Left lung (tissue), 10 donors: ENCODE data around the gene AIG1. TPM values are rescaled to one million over a fixed set of nuclear protein-coding genes. Genes with fewer than 3 reads are reported as not detected.

Source experiments
- ATAC-seq: fragments of 200-7000 bp; cut with Tn5 transposase; one replicate; pipeline ENCODE4 v1.9.1; 2020; ENCODE audit warnings: moderate library complexity
- DNase-seq, 4 donors: peaks; one replicate each; pipeline ENCODE4 v3.0.0-alpha.2; 2013 to 2020
- H3K27ac ChIP-seq, 2 donors: fragments of 200-600 bp; sonication (generic) in 1 of 2; one replicate each; pipeline versions ENCODE4 v1.5.0 to v1.8.0; 2020 to 2021
- H3K27me3 ChIP-seq, 2 donors: fragments of 200-600 bp; sonication (generic) in 1 of 2; one replicate each; pipeline versions ENCODE4 v1.5.0 to v1.8.0; 2020 to 2021
- H3K36me3 ChIP-seq, 2 donors: fragments of 200-600 bp; sonication (generic) in 1 of 2; one replicate each; pipeline versions ENCODE4 v1.5.0 to v1.8.0; 2020 to 2021
- H3K4me1 ChIP-seq, 2 donors: fragments of 200-600 bp; one replicate each; pipeline ENCODE4 v1.8.0; 2021
- H3K4me3 ChIP-seq, 2 donors: fragments of 200-600 bp; sonication (generic) in 1 of 2; one replicate each; pipeline versions ENCODE4 v1.5.0 to v1.8.0; 2020 to 2021; ENCODE audit warnings: mild to moderate bottlenecking in 1 of 2
- H3K9me3 ChIP-seq, 2 donors: fragments of 200-600 bp; sonication (generic) in 1 of 2; one replicate each; pipeline versions ENCODE4 v1.5.0 to v1.8.0; 2020 to 2021
- intact Hi-C, 2 donors: fragments of 100-400 bp; cut with DNase I; formaldehyde crosslinking; loops; one replicate each; pipeline versions ENCODE4 v1.11.2 to v1.14.2; 2022
- polyA plus RNA-seq, 6 donors: library from polyadenylated mRNA; unstranded; fragments of 120-200 nt; gene quantifications; one replicate each; pipeline ENCODE4 v1.2.1, GENCODE V29; 2013; ENCODE audit not compliant: insufficient read length in 6 of 6
- total RNA-seq, 2 donors: library from RNA; stranded (reverse); fragmentation: NEBNext Ultra II Directional; extraction: Animal tissue kit (Norgen Biotek cat#: 25700); gene quantifications; one replicate each; pipeline ENCODE4 v1.2.1, GENCODE V29; 2021
- TF ChIP-seq, protein P1 (sequence below), 2 donors: fragments of 200-600 bp; sonication (generic) in 1 of 2; IDR thresholded peaks; one replicate each; pipeline versions ENCODE4 v1.5.0 to v1.8.0; 2021; ENCODE audit warnings: antibody characterized with exemption in 2 of 2
- donor health status: DM: no; HTN: yes; CAD: no.
- donor health status: DM: no; HTN: no; CAD: no.

Gene AIG1
- total and polyA plus RNA-seq, 8 donors: 34.7 to 45.4 (median 36.8) TPM

DNA sequence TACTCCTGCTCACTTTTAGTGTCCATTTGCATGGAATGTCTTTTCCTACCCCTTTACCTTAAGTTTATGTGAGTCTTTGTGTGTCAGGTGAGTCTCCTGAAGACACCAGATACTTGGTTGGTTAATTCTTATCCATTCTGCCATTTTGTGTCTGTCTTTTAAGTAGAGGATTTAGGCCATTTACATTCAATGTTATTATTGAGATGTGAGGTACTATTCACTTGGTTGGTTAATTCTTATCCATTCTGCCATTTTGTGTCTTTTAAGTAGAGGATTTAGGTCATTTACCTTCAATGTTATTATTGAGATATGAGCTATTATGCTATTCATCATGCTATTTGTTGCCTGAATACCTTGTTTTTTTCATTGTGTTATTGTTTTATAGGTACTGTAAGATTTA lies 113.8 kb downstream of the AIG1 start:
- Histone ChIP-seq H3K9me3 (peaks cover 0 to 20% of the 10 kb centered on the region in 2 donors), H3K4me3 (no peak overlapping the region), H3K4me1 (no peaks in the 10 kb centered on the region), H3K27ac (no peak overlapping the region), H3K27me3 (no peaks in the 10 kb centered on the region), H3K36me3 (peaks cover 0 to 17% of the 10 kb centered on the region in 2 donors)
- DNase-seq (no peak), ATAC-seq (no peak)
- intact Hi-C loops: no loop called here
- TF ChIP-seq, protein P1, sequence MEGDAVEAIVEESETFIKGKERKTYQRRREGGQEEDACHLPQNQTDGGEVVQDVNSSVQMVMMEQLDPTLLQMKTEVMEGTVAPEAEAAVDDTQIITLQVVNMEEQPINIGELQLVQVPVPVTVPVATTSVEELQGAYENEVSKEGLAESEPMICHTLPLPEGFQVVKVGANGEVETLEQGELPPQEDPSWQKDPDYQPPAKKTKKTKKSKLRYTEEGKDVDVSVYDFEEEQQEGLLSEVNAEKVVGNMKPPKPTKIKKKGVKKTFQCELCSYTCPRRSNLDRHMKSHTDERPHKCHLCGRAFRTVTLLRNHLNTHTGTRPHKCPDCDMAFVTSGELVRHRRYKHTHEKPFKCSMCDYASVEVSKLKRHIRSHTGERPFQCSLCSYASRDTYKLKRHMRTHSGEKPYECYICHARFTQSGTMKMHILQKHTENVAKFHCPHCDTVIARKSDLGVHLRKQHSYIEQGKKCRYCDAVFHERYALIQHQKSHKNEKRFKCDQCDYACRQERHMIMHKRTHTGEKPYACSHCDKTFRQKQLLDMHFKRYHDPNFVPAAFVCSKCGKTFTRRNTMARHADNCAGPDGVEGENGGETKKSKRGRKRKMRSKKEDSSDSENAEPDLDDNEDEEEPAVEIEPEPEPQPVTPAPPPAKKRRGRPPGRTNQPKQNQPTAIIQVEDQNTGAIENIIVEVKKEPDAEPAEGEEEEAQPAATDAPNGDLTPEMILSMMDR (IDR thresholded peaks at IDR 0.05): no peak

DNA sequence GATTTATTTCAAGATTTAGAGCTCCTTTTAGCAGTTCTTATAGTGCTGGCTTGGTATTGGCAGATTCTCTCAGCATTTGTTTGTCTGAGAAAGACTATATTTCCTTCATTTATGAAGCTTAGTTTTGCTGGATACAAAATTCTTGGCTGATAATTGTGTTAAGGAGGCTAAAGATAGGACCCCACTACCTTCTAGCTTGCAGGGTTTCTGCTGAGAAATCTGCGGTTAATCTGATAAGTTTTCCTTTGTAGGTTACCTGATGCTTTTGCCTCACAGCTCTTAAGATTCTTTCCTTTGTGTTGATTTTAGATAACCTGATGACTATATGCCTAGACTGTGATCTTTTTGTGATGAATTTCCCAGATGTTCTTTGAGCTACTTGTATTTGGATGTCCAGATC lies 114.3 kb downstream of the AIG1 start:
- TF ChIP-seq, protein P1 (IDR thresholded peaks at IDR 0.05): no peak
- intact Hi-C loops: no loop called here

DNA sequence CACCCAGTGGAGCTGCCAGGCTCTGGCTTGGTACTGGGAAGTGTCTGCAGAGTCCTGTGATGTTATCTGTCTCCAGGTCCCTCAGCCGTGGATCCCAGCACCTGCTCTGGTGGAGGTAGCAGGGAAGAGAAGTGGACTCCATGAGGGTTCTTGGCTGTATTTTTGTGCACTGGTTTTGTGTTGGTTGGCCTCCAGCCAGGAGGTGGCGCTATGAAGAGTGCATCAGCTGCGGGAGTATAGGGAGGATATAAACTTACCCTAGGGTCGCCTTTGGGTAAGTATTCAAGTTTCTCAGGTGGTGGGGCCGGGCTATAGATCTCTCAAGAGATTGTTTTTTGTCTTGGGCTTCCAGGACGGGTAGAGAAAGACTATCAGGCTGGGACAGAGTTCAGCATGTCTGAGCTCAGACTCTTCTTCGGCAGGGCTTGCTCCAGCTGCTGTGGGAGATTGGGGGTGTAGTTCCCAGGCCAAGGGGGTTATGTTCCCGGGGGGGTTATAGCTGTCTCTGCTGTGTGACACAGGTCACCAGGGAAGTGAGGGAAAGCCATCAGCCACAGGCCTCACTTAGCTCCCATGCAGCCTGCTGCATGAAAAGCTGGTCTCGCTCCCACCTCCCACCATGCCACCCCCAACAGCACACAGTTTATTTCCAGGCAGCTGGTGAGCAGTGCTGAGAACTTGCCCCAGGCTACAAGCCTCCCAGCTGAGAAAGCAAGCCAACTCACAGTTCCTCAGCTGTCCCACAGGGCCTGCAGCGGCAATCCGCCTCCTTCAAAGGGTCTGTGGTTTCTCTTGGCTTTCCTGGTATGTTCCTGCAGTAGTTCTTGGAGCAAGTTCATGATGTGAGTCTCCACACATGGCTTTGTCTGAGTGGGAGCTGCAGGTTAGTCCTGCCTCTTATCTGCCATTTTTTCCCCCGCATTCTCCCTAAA lies 115.7 kb downstream of the AIG1 start:
- H3K27ac ChIP-seq: no peak overlapping the region
- ATAC-seq (no peak), DNase-seq (peak in 1 of 4 donors; percentile 24)
- no peak overlapping the region for H3K4me3 ChIP-seq
- peaks cover 0 to 4% of the 10 kb centered on the region in 2 donors for H3K4me1 ChIP-seq
- H3K36me3 ChIP-seq: peaks cover 0 to 17% of the 10 kb centered on the region in 2 donors
- H3K27me3 ChIP-seq: no peaks in the 10 kb centered on the region
- intact Hi-C loops: no loop called here
- peaks cover 0 to 20% of the 10 kb centered on the region in 2 donors for H3K9me3 ChIP-seq
- TF ChIP-seq, protein P1 (IDR thresholded peaks at IDR 0.05): no peak

More for the DNA sequence above, 114.3 kb downstream of the AIG1 start:
- H3K27ac ChIP-seq: no peak overlapping the region
- H3K27me3 ChIP-seq: no peaks in the 10 kb centered on the region
- H3K36me3 ChIP-seq: peaks cover 0 to 17% of the 10 kb centered on the region in 2 donors
- ATAC-seq (no peak), DNase-seq (no peak)
- no peaks in the 10 kb centered on the region for H3K4me1 ChIP-seq
- H3K4me3 ChIP-seq: no peak overlapping the region
- peaks cover 0 to 20% of the 10 kb centered on the region in 2 donors for H3K9me3 ChIP-seq

DNA sequence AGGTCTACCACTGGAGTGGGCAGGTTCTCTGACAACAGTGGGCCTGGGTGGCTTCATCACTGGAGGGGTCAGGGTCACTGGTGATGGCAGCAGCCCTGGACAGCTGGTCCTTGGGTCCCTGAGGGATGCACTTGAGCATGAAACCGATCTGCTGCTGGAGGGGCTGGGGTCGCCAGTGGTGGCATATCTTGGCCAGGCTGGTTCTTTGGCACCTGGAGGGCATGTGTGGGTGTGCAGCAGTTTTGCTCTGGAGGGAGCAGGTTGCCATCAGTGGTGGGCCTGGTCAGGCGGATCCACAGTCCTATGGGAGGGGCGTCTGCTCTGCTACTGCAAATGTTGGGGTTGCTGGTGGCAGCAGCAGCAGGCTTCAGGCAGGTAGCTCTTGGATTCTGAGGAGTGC lies 117.0 kb downstream of the AIG1 start:
- Histone ChIP-seq H3K4me3 (no peak overlapping the region), H3K27ac (no peak overlapping the region), H3K4me1 (peaks cover 0 to 4% of the 10 kb centered on the region in 2 donors), H3K27me3 (no peaks in the 10 kb centered on the region), H3K9me3 (peaks cover 0 to 18% of the 10 kb centered on the region in 2 donors), H3K36me3 (peaks cover 0 to 13% of the 10 kb centered on the region in 2 donors)
- ATAC-seq: no peak
- intact Hi-C loops: no loop called here
- peak in 1 of 4 donors; percentile 39 for DNase-seq
- TF ChIP-seq, protein P1 (IDR thresholded peaks at IDR 0.05): no peak

DNA sequence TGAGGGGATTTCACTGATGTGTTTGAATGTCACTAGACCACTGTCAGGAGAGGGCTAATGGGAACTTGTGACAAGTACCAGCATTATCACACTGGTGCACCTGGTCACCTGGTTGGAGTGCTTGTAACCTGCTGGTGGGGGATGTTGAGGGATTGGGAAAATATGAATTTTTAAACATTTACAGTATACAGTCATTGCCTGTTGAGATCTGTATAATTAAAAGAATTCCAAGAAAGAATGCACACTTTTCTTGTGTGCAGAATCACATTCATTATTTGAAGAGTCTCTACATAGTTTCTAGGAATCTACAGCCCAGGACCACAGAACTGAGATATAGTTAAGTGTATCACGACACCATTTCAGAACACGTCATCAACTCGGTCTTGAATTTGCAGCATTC lies 118.4 kb downstream of the AIG1 start:
- Histone ChIP-seq H3K9me3 (peaks cover 0 to 13% of the 10 kb centered on the region in 2 donors), H3K27ac (no peak overlapping the region), H3K4me1 (peaks cover 0 to 4% of the 10 kb centered on the region in 2 donors), H3K27me3 (no peaks in the 10 kb centered on the region), H3K4me3 (no peak overlapping the region), H3K36me3 (peaks cover 0 to 5% of the 10 kb centered on the region in 2 donors)
- intact Hi-C loops: no loop called here
- TF ChIP-seq, protein P1 (IDR thresholded peaks at IDR 0.05): no peak
- ATAC-seq: no peak
- no peak for DNase-seq
